Dermis microvascular lymphatic vessel endothelial cell (primary cell): Measurements from ENCODE around the gene LKAAEAR1. TPM values are rescaled to one million over a fixed set of nuclear protein-coding genes. Genes with fewer than 3 reads are reported as not detected.

Source experiments
- DNase-seq, 2 donors: peaks; one replicate each; pipeline versions ENCODE4 v3.0.0 to v3.0.0-alpha.2; 2010; ENCODE audit warnings: low read depth in 2 of 2
- total RNA-seq: library from RNA; depleted of rRNA; stranded (reverse); fragments of >200 nt; gene quantifications from 2 replicates; pipeline ENCODE4 v1.2.1, GENCODE V29; 2014

Gene LKAAEAR1
- total RNA-seq, 1 donor from 2014 or later, result 0.26 TPM

DNA sequence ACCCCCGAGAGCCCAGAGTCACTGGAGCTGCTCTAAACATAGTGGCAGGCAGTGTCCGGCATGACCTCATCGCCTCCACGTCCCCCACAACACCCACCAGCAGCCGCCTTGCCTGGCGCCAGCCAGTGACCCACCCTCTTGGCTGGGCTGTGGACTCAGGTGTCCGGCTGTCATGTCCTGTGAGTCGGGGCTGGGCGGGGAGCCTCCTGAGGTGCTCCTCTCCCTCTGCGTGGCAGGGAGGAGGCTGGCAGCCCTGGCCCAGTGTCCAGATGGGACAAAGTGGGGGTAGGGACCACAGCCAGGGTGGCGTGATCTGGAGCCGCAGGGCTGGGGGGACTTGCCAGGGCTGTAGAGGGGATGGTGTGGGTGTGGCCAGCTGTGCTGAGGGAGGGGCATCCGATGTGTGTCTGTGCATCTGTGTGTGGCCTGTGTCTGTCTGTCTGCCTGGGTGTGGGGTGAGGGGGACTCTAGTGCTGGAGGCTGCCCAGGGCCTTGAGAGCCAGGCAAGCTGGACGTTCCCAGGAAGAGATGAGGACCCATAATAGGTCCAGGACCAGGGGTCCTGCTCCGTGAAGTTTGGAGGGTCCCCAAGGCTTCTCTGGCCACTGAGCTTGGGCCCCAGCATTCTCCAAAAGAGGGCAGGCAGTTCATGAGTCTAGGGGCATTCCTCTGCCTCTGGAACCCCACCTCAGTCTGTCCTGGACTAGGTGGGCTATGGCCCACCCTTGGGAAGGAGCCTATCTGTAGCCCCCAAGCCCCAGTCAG is 32.5 kb downstream of the LKAAEAR1 start:
- DNase-seq, result peak; percentile 85 to 86

DNA sequence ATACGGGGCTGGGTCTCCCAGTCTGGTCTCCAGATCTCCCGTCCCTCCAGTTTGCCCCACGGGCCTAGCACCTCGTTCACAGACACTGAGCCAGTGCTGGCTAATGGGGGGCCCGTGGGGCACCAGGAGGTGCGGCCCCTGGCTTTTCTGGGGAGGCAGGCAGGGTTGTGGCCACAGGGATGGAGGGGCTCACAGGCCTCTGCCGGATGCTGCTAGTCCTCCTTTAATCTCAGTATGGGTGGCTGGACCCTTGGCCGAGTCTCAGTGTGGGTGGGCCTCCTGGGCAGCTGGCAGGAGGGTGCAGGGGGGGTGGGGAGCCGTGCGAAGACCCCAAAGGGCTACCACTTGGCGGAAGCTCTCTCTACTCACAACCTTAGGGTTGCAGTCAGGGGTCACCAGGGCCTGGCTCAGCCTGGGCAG is 33.2 kb downstream of the LKAAEAR1 start:
- no peak for DNase-seq

DNA sequence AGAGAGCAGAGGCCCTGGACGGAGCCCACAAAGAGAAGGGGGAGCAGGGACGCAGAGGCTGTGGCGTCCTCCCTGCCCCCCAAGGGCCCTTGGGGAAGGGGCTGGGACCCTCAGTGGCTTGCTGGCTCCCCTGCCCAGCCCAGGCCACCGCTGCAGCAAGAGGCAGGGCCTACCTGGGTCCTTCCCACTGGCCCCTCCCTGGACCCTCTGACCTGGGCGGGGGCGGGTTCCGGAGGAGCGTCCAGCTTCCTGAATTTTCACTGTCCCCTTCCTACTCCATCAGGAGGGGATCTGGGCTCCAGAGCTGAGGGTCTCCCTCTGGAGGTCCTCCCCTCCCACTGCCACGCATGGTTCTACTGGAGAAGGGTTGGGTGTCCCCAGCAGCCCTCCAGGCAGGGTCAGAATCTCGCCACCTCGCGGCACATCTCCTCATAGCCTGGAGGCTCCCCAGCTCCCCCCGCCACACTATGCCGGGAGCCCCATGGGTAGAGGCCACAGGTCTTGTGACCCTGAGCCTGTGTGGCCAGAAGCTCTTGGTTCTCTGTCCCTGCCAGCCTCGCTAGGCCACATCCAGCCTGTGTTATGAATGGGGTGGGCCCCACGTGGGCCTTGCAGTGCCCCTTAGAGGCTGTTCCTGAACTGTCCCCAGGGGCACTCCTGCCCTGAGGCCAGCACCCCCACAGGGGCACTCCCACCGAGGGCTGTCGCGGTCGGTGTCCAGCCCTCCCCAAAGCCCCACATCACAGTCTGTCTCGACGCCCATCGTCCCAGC is 33.8 kb downstream of the LKAAEAR1 start:
- DNase-seq, result no peak

GRCh38 chr20:64049878-64050260 is 34.3 kb downstream of the LKAAEAR1 start:
- peak in 1 of 2 donors; percentile 46 for DNase-seq

DNA sequence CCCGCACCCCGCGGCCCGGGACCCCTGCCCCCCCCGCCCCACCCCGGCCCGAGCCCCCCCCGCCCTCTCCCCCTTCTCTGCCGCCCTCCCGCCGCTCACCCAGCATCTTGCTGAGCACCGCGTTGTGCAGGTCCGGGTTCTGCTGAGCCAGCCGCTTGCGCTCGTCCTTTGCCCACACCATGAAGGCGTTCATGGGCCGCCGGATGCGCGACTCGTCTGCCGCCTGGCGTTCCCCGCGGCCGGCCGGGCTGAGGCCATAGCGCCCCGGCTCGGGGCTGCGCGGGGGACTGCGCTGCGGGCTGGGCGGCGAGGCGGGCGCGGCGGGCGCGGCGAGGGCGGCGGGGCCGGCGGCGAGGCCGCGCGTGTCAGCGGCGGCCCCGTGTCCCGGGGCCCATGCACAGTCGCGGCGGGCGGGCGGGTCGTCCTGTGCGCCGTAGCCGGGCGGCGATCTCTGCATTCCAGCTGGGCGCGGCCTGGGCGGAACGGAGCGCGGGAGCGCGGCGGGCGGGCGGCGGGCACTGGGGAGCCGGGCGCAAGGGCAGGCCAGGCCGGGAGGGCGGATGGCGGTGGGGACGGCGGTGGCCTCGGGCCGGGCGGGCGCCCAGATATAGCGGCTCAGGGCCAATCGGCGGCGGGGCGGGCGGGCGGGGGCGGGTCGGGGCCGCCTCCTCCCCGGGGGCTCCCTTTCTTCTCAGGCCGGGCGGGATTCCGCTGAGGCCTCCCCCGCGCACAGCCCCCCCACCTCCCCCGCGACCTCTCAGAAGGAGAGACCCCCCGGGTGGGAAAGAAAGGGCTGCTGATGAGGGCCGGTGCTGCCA is 34.9 kb downstream of the LKAAEAR1 start, which contains the start of gene SOX18:
SOX18 (minus strand) TSS at position 580 of the 818 bp plus-strand sequence; CDS start at position 457, 123 bp downstream.
- DNase-seq, result peak in 1 of 2 donors; percentile 81

GRCh38 chr20:64048402-64049044 is 35.7 kb downstream of the LKAAEAR1 start:
- DNase-seq, result no peak

- DNase-seq, result peak in 1 of 2 donors; percentile 42
Measured at GRCh38 chr20:64047968-64048401, 36.2 kb downstream of the LKAAEAR1 start.

GRCh38 chr20:64047046-64047389 is 37.2 kb downstream of the LKAAEAR1 start:
- peak in 1 of 2 donors; percentile 23 for DNase-seq

DNA sequence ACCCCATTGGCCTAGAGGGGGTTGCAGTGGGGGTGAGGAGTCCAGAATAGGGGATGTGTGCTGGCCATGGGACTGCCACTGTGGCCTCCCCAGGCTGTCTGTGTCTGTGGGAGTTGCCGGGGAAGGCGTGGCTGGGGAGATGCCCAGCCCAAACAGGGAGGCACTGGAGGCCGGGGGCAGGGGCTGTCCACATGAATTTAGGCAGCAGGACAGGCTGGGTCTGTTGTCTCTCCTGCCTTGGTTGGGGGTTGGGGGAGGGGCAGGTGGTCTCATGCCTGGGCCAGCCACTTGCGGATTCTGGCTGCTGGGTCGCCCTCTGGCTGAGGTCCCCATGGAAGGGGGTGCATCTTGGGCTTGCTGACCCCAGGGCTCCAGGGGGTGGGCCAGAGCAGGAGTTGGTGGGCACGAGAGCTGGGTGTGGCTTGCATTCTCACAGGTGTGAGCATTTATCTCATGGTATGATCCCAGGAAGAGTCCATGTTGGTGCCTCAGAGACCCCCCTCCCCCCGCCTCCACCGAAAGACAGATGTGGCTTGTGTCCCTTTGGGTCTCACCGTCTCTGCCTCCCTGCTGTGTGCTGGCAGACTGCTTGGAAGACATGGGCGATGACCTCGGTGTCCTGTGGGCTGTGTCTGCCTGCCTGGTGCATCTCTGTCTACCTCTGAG is 38.7 kb downstream of the LKAAEAR1 start:
- DNase-seq, result peak in 1 of 2 donors; percentile 45

DNA sequence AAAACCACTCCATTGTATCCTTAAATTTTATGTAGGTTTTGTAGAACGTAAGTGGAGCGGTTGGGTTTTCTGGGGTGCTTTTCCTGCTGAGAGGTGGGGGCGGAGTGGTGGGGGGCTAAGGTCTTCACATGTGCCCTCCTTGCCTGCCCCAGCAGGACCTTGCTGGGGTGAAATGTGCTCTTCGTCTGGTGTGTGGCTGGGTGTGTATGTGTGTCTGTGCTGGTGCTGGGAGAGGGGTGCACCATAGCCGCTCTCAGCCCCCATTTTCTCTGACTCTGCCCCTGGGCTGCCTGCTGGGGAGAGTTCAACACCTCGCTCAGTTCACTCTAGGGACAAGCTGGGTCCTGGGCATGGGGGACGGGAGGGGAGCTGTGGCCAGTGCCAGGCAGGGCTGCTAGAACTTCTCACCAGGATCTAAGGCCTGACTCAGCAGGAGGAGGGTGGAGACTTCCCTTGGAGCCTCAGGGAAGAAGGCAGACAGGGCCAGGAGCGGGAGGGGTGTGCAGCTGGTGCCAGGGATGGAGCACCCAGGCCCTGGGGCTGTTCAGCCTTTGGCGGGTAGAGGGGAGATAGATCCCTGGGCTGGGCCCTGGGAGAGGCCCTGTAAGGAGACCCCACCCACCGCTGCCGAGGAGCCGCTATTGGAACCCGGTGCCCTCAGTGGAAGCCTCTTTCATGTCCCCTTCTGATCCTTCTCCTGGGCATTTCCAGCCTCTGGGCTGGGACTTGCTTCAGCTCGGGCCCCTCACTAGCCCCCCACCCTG is 39.5 kb downstream of the LKAAEAR1 start:
- peak in 1 of 2 donors; percentile 83 for DNase-seq

- DNase-seq, result peak in 1 of 2 donors; percentile 52
Measured at GRCh38 chr20:64043768-64044167, 40.4 kb downstream of the LKAAEAR1 start.

- peak; percentile 80 to 91 for DNase-seq
Measured at GRCh38 chr20:64042054-64042781, 42.0 kb downstream of the LKAAEAR1 start.

GRCh38 chr20:64041781-64042053 is 42.5 kb downstream of the LKAAEAR1 start:
- DNase-seq, result no peak

- DNase-seq, result no peak
Measured at GRCh38 chr20:64041040-64041780, 43.0 kb downstream of the LKAAEAR1 start.

GRCh38 chr20:64040231-64041039 is 43.8 kb downstream of the LKAAEAR1 start:
- DNase-seq, result no peak

DNA sequence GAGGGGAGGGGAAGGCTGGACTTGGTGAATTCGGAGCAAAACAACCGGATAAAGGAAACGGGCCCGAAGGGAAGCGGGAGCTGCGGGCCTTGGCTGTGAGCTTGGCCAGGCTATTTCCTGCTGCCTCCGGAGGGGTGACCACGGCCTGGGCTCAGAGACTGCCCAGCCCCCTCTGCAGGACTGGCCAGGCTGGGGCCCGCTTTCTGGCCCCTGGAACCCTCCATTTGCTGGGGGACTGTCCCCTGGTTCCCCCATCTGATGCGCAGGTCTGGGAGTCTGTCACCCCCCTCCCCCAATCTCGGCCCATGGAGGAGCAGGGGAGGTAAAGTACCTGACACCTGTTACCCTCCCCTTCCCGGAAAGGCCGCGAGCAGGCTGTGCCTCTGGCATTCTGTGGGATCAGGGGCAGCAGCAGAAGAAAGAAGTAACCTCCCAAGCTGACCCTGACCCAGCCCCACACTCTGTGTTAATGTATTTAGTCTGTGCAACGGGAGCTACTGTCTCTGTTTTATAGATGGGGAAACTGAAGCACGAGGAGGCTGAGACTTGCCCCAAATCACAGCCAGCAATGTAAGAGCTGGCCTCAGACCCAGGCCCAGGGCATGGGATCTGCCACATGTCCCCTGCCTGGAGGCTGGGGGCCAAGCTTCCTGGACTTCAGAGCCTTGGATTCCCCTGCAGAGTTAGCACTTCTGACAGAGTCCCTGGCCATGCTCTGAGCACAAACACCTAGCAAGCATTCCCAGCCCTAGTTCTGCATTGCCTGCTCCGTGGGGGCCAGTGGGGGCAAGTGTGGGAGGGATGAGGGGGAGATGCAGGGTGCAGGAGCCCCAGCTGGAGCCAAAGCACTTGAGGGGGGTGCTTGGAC is 44.7 kb downstream of the LKAAEAR1 start:
- peak in 1 of 2 donors; percentile 30 for DNase-seq
